ENCODE measurements around the gene B3GNT8. TPM values are rescaled to one million over a fixed set of nuclear protein-coding genes. Genes with fewer than 3 reads are reported as not detected.

Gene B3GNT8
- total and polyA plus RNA-seq, 2 donors (not counting 1 experiment from before 2014, with no cell fraction given): 0.27 TPM; not detected in 1

- no peak for TF ChIP-seq EZH2 (IDR thresholded peaks at IDR 0.05; ENCODE audit: borderline replicate concordance, insufficient read depth, low read depth, low read length, poor library complexity, severe bottlenecking)
- TF ChIP-seq, protein P1, sequence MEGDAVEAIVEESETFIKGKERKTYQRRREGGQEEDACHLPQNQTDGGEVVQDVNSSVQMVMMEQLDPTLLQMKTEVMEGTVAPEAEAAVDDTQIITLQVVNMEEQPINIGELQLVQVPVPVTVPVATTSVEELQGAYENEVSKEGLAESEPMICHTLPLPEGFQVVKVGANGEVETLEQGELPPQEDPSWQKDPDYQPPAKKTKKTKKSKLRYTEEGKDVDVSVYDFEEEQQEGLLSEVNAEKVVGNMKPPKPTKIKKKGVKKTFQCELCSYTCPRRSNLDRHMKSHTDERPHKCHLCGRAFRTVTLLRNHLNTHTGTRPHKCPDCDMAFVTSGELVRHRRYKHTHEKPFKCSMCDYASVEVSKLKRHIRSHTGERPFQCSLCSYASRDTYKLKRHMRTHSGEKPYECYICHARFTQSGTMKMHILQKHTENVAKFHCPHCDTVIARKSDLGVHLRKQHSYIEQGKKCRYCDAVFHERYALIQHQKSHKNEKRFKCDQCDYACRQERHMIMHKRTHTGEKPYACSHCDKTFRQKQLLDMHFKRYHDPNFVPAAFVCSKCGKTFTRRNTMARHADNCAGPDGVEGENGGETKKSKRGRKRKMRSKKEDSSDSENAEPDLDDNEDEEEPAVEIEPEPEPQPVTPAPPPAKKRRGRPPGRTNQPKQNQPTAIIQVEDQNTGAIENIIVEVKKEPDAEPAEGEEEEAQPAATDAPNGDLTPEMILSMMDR (IDR thresholded peaks at IDR 0.05): no peak
- H3K36me3 ChIP-seq (replicated peaks in 1 of 2; ENCODE audit: control extremely low read depth in 1 of 2, control insufficient read depth in 1 of 2, extremely low read depth in 1 of 2, insufficient read depth in 2 of 2, low read length in 1 of 2): peaks cover 0 to 15% of the 10 kb centered on the region in 2 experiments
- H3K4me2 ChIP-seq (replicated peaks; ENCODE audit: low read depth, low read length, poor library complexity, severe bottlenecking): no peak overlapping the region
- peaks cover 12 to 17% of the 10 kb centered on the region in 2 donors for H3K4me1 ChIP-seq (ENCODE audit: control insufficient read depth in 2 of 2, insufficient read depth in 2 of 2, low read length in 2 of 2)
- no peak overlapping the region for H3K9ac ChIP-seq (ENCODE audit: low read length)
- H3K9me3 ChIP-seq (ENCODE audit: control extremely low read depth in 1 of 3, control insufficient read depth in 2 of 3, insufficient read depth in 1 of 3, low read length in 2 of 3): no peaks in the 10 kb centered on the region
- no peak for DNase-seq
- no peak overlapping the region for H3K27ac ChIP-seq (ENCODE audit: low read length in 2 of 2)
- 80% methylated on average over 2 of the region's 4 CpGs for WGBS (ENCODE audit: insufficient coverage)
- Mint-ChIP-seq H3K27me3 (no peaks in the 10 kb centered on the region), H3K27ac (no peak overlapping the region), H3K4me1 (peaks cover 36% of the 10 kb centered on the region), H3K4me3 (no peak overlapping the region), H3K9me3 (ENCODE audit: insufficient read depth) (no peaks in the 10 kb centered on the region)
- H4K20me1 ChIP-seq (ENCODE audit: control insufficient read depth, insufficient read depth, low read length, poor library complexity, severe bottlenecking): peaks cover 10% of the 10 kb centered on the region
- H2AFZ ChIP-seq (ENCODE audit: insufficient read depth, low read depth, low read length, poor library complexity, severe bottlenecking): no peak overlapping the region
- CTCF ChIA-PET: no interaction called here
- H3K4me3 ChIP-seq (ENCODE audit: control extremely low read depth in 1 of 5, extremely low read depth in 1 of 5, insufficient read depth in 1 of 5, low read depth in 2 of 5, low read length in 4 of 5): no peak overlapping the region
- no peak for ATAC-seq (ENCODE audit: low read depth)
- POLR2A ChIA-PET: no interaction called here
- peaks cover 61% of the 10 kb centered on the region for H3K79me2 ChIP-seq (ENCODE audit: control insufficient read depth, insufficient read depth, low read length)
- intact Hi-C loops (cut with micrococcal nuclease): no loop called here
- no peaks in the 10 kb centered on the region for H3K27me3 ChIP-seq (replicated peaks in 1 of 4; ENCODE audit: control extremely low read depth in 1 of 4, control insufficient read depth in 3 of 4, insufficient read depth in 4 of 4, low read length in 3 of 4)
Observed at GRCh38 chr19:41401483-41401882, 25.7 kb downstream of the B3GNT8 start.

GRCh38 chr19:41399525-41399924 is 27.6 kb downstream of the B3GNT8 start:
- ChIA-PET POLR2A (interaction anchor here (0.6 kb wide), 1 partner anchor 20 kb away, joined by 4 read pairs; no protein-coding TSS in a partner anchor), CTCF (no interaction called here)
- no peak for ATAC-seq (ENCODE audit: low read depth)
- Histone ChIP-seq H3K36me3 (replicated peaks in 1 of 2; ENCODE audit: control extremely low read depth in 1 of 2, control insufficient read depth in 1 of 2, extremely low read depth in 1 of 2, insufficient read depth in 2 of 2, low read length in 1 of 2) (peaks cover 0 to 13% of the 10 kb centered on the region in 2 experiments), H3K27ac (ENCODE audit: low read length in 2 of 2) (no peak overlapping the region), H2AFZ (ENCODE audit: insufficient read depth, low read depth, low read length, poor library complexity, severe bottlenecking) (no peak overlapping the region), H3K4me1 (ENCODE audit: control insufficient read depth in 2 of 2, insufficient read depth in 2 of 2, low read length in 2 of 2) (peaks cover 27 to 28% of the 10 kb centered on the region in 2 donors), H4K20me1 (ENCODE audit: control insufficient read depth, insufficient read depth, low read length, poor library complexity, severe bottlenecking) (peaks cover 10% of the 10 kb centered on the region), H3K9me3 (ENCODE audit: control extremely low read depth in 1 of 3, control insufficient read depth in 2 of 3, insufficient read depth in 1 of 3, low read length in 2 of 3) (no peaks in the 10 kb centered on the region), H3K79me2 (ENCODE audit: control insufficient read depth, insufficient read depth, low read length) (peaks cover 72% of the 10 kb centered on the region), H3K27me3 (replicated peaks in 1 of 4; ENCODE audit: control extremely low read depth in 1 of 4, control insufficient read depth in 3 of 4, insufficient read depth in 4 of 4, low read length in 3 of 4) (no peaks in the 10 kb centered on the region), H3K9ac (ENCODE audit: low read length) (no peak overlapping the region), H3K4me3 (ENCODE audit: control extremely low read depth in 1 of 5, extremely low read depth in 1 of 5, insufficient read depth in 1 of 5, low read depth in 2 of 5, low read length in 4 of 5) (no peak overlapping the region), H3K4me2 (replicated peaks; ENCODE audit: low read depth, low read length, poor library complexity, severe bottlenecking) (no peak overlapping the region)
- WGBS (ENCODE audit: insufficient coverage): 94% methylated on average over 2 of the region's 2 CpGs
- DNase-seq: no peak
- H3K4me3 Mint-ChIP-seq: peak overlapping the region; percentile 45
- no peaks in the 10 kb centered on the region for H3K27me3 Mint-ChIP-seq
- no peaks in the 10 kb centered on the region for H3K9me3 Mint-ChIP-seq (ENCODE audit: insufficient read depth)
- H3K27ac Mint-ChIP-seq: no peak overlapping the region
- peaks cover 45% of the 10 kb centered on the region for H3K4me1 Mint-ChIP-seq
- intact Hi-C loops (cut with micrococcal nuclease): loop anchor here (5.0 kb wide), 1 partner anchor 682 kb away; the partner anchor contains the start of genes COQ8B and ITPKC
- no peak for TF ChIP-seq EZH2 (IDR thresholded peaks at IDR 0.05; ENCODE audit: borderline replicate concordance, insufficient read depth, low read depth, low read length, poor library complexity, severe bottlenecking)
- TF ChIP-seq, protein P1 (IDR thresholded peaks at IDR 0.05): no peak
